Large intestine (tissue), 3 donors: ENCODE results near the gene ZNF688. TPM values are rescaled to one million over a fixed set of nuclear protein-coding genes. Genes with fewer than 3 reads are reported as not detected.

Source experiments
- DNase-seq, 2 donors: peaks; one replicate each; pipeline versions ENCODE4 v3.0.0 to v3.0.0-alpha.2; 2013
- H3K27ac ChIP-seq: one replicate; pipeline ENCODE4 v1.5.1; 2013; ENCODE audit warnings: low read length
- H3K27me3 ChIP-seq: 2 replicates; pipeline ENCODE4 v1.6.1; 2013; ENCODE audit warnings: low read length; ENCODE audit not compliant: control insufficient read depth, insufficient read depth
- H3K36me3 ChIP-seq: 2 replicates; pipeline ENCODE4 v1.6.1; 2013; ENCODE audit warnings: low read length; ENCODE audit not compliant: control insufficient read depth, insufficient read depth
- H3K4me1 ChIP-seq: one replicate; pipeline ENCODE4 v1.6.1; 2013; ENCODE audit warnings: low read length; ENCODE audit not compliant: control insufficient read depth, insufficient read depth
- H3K4me3 ChIP-seq: one replicate; pipeline ENCODE4 v1.5.1; 2013; ENCODE audit warnings: low read length
- H3K9me3 ChIP-seq: one replicate; pipeline ENCODE4 v1.6.1; 2013; ENCODE audit warnings: mild to moderate bottlenecking, low read depth, low read length, moderate library complexity; ENCODE audit not compliant: control insufficient read depth
- WGBS: methylation state at CpG from one replicate; pipeline ENCODE4 v1.1.5; 2013; ENCODE audit warnings: low lambda C conversion rate; ENCODE audit not compliant: insufficient coverage; 5-methylcytosine and 5-hydroxymethylcytosine counted together
- polyA plus RNA-seq: library from polyadenylated mRNA; unstranded; fragments of 120-200 nt; gene quantifications from one replicate; pipeline ENCODE4 v1.2.1, GENCODE V29; 2013

Gene ZNF688
- polyA plus RNA-seq, 1 donor: 15.8 TPM

- DNase-seq: peak; percentile 98
- WGBS: no CpG with 5 or more reads among the region's 50 CpGs
Measured at GRCh38 chr16:30585400-30586191, 14.1 kb upstream of the ZNF688 start, which contains the start of gene ZNF785. Gene ZNF785 (minus strand): TSS chr16:30585697. CDS start chr16:30585611, 86 bp downstream.

GRCh38 chr16:30585022-30585399 lies 13.5 kb upstream of the ZNF688 start:
- peak overlapping the region; percentile 82 for H3K27ac ChIP-seq
- peaks cover 8% of the 10 kb centered on the region for H3K9me3 ChIP-seq
- H3K36me3 ChIP-seq: peaks cover 26% of the 10 kb centered on the region
- H3K4me1 ChIP-seq: peaks cover 6% of the 10 kb centered on the region
- DNase-seq: no peak
- no CpG with 5 or more reads among the region's 23 CpGs for WGBS
- no peaks in the 10 kb centered on the region for H3K27me3 ChIP-seq
- peak overlapping the region; percentile 53 for H3K4me3 ChIP-seq

More at GRCh38 chr16:30585400-30586191, 14.1 kb upstream of the ZNF688 start, which contains the start of gene ZNF785:
- Histone ChIP-seq H3K27ac (peak within 1 kb of the TSS; percentile 82), H3K4me1 (peaks cover 9% of the 10 kb centered on the region), H3K36me3 (peaks cover 26% of the 10 kb centered on the region), H3K9me3 (peaks cover 8% of the 10 kb centered on the region), H3K4me3 (peak within 1 kb of the TSS; percentile 53), H3K27me3 (no peaks in the 10 kb centered on the region)

GRCh38 chr16:30582611-30583340 lies 11.3 kb upstream of the ZNF688 start:
- peaks cover 8% of the 10 kb centered on the region for H3K9me3 ChIP-seq
- peaks cover 6% of the 10 kb centered on the region for H3K4me1 ChIP-seq
- H3K27me3 ChIP-seq: no peaks in the 10 kb centered on the region
- WGBS: no CpG with 5 or more reads among the region's 48 CpGs
- no peak overlapping the region for H3K27ac ChIP-seq
- DNase-seq: no peak
- peaks cover 32% of the 10 kb centered on the region for H3K36me3 ChIP-seq
- no peak overlapping the region for H3K4me3 ChIP-seq

- Histone ChIP-seq H3K4me1 (peaks cover 2% of the 10 kb centered on the region), H3K4me3 (no peak overlapping the region), H3K36me3 (peaks cover 28% of the 10 kb centered on the region), H3K9me3 (peaks cover 8% of the 10 kb centered on the region), H3K27ac (no peak overlapping the region), H3K27me3 (no peaks in the 10 kb centered on the region)
- no CpG with 5 or more reads among the region's 7 CpGs for WGBS
- no peak for DNase-seq
Measured at GRCh38 chr16:30581457-30581856, 9.9 kb upstream of the ZNF688 start.

GRCh38 chr16:30574678-30575077 lies 3.2 kb upstream of the ZNF688 start:
- Histone ChIP-seq H3K4me1 (peaks cover 14% of the 10 kb centered on the region), H3K4me3 (no peak overlapping the region), H3K27me3 (no peaks in the 10 kb centered on the region), H3K9me3 (peaks cover 2% of the 10 kb centered on the region), H3K36me3 (peaks cover 9% of the 10 kb centered on the region), H3K27ac (no peak overlapping the region)
- no peak for DNase-seq
- whole genome bisulfite sequencing: 80% methylated on average over 1 of the region's 1 CpG

- peaks cover 3% of the 10 kb centered on the region for H3K36me3 ChIP-seq
- 40% methylated on average over 2 of the region's 22 CpGs for WGBS
- H3K4me1 ChIP-seq: peaks cover 16% of the 10 kb centered on the region
- H3K4me3 ChIP-seq: peak overlapping the region; percentile 79
- H3K9me3 ChIP-seq: peaks cover 2% of the 10 kb centered on the region
- no peaks in the 10 kb centered on the region for H3K27me3 ChIP-seq
- H3K27ac ChIP-seq: peak overlapping the region; percentile 99
- peak; percentile 23 to 70 for DNase-seq
Measured at GRCh38 chr16:30570636-30571444, 674 bp downstream of the ZNF688 start.

- Histone ChIP-seq H3K4me1 (peaks cover 16% of the 10 kb centered on the region), H3K27ac (peak overlapping the region; percentile 99), H3K27me3 (no peaks in the 10 kb centered on the region), H3K4me3 (no peak overlapping the region), H3K9me3 (peaks cover 2% of the 10 kb centered on the region), H3K36me3 (peaks cover 3% of the 10 kb centered on the region)
- peak in 1 of 2 donors; percentile 23 for DNase-seq
- no CpG with 5 or more reads among the region's 44 CpGs for WGBS
Measured at GRCh38 chr16:30569746-30570635, 1.5 kb downstream of the ZNF688 start.

GRCh38 chr16:30569281-30569680 lies 2.2 kb downstream of the ZNF688 start:
- no CpG with 5 or more reads among the region's 3 CpGs for WGBS
- peaks cover 16% of the 10 kb centered on the region for H3K4me1 ChIP-seq
- no peak overlapping the region for H3K27ac ChIP-seq
- peaks cover 2% of the 10 kb centered on the region for H3K9me3 ChIP-seq
- H3K4me3 ChIP-seq: no peak overlapping the region
- peaks cover 3% of the 10 kb centered on the region for H3K36me3 ChIP-seq
- no peak for DNase-seq
- no peaks in the 10 kb centered on the region for H3K27me3 ChIP-seq

- no peaks in the 10 kb centered on the region for H3K27me3 ChIP-seq
- H3K27ac ChIP-seq: no peak overlapping the region
- peak in 1 of 2 donors; percentile 38 for DNase-seq
- H3K4me3 ChIP-seq: no peak overlapping the region
- H3K4me1 ChIP-seq: peaks cover 16% of the 10 kb centered on the region
- H3K9me3 ChIP-seq: peaks cover 2% of the 10 kb centered on the region
- WGBS: 100% methylated on average over 1 of the region's 6 CpGs
- peaks cover 3% of the 10 kb centered on the region for H3K36me3 ChIP-seq
Measured at GRCh38 chr16:30567991-30568638, 3.4 kb downstream of the ZNF688 start.
